Fibroblast of lung (primary cell): ENCODE measurements around the gene CAPZA3. TPM values are rescaled to one million over a fixed set of nuclear protein-coding genes. Genes with fewer than 3 reads are reported as not detected.

Source experiments
- DNase-seq, 2 donors: peaks; one replicate each; pipeline versions ENCODE4 v3.0.0 to v3.0.0-alpha.2; 2010; ENCODE audit warnings: low read depth in 2 of 2
- H2AFZ ChIP-seq: 2 replicates; pipeline ENCODE4 v1.5.1; 2012; ENCODE audit warnings: low read length, control low read depth, inconsistent platforms
- H3K27ac ChIP-seq: 2 replicates; pipeline ENCODE4 v1.5.1; 2011; ENCODE audit warnings: low read length, control low read depth; ENCODE audit not compliant: insufficient read depth
- H3K27me3 ChIP-seq: 2 replicates; pipeline ENCODE4 v1.5.1; 2011; ENCODE audit warnings: mild to moderate bottlenecking, low read length; ENCODE audit not compliant: control insufficient read depth, insufficient read depth
- H3K36me3 ChIP-seq: 2 replicates; pipeline ENCODE4 v1.5.1; 2011; ENCODE audit warnings: low read length; ENCODE audit not compliant: control insufficient read depth, insufficient read depth
- H3K4me1 ChIP-seq: 2 replicates; pipeline ENCODE4 v1.5.1; 2011; ENCODE audit warnings: low read length; ENCODE audit not compliant: control insufficient read depth, insufficient read depth; ENCODE audit errors: extremely low read depth
- H3K4me2 ChIP-seq: 2 replicates; pipeline ENCODE4 v1.5.1; 2011; ENCODE audit warnings: low read length, control low read depth; ENCODE audit not compliant: insufficient read depth; ENCODE audit errors: extremely low read depth
- H3K4me3 ChIP-seq, 4 experiments: fragments of 200-600 bp in 1 of 4; sonication (generic) in 1 of 4; replicated peaks in 1 of 4; 2 replicates each; pipeline ENCODE4 v1.5.1; 2011 to 2016; ENCODE audit warnings: low read length in 4 of 4, low read depth in 3 of 4, mild to moderate bottlenecking in 3 of 4, control low read depth in 2 of 4, inconsistent platforms in 1 of 4, mixed read lengths in 1 of 4; ENCODE audit not compliant: insufficient read depth in 1 of 4; ENCODE audit errors: control extremely low read depth in 1 of 4
- H3K79me2 ChIP-seq: 2 replicates; pipeline ENCODE4 v1.5.1; 2012; ENCODE audit warnings: mild to moderate bottlenecking, low read length, inconsistent platforms; ENCODE audit not compliant: control insufficient read depth, insufficient read depth
- H3K9ac ChIP-seq: 2 replicates; pipeline ENCODE4 v1.5.1; 2011; ENCODE audit warnings: mild to moderate bottlenecking, low read length, control low read depth; ENCODE audit not compliant: insufficient read depth
- H3K9me3 ChIP-seq: 2 replicates; pipeline ENCODE4 v1.5.1; 2012; ENCODE audit warnings: low read depth, low read length; ENCODE audit not compliant: control insufficient read depth, insufficient read depth
- H4K20me1 ChIP-seq: 2 replicates; pipeline ENCODE4 v1.5.1; 2011; ENCODE audit warnings: low read length; ENCODE audit not compliant: control insufficient read depth, insufficient read depth; ENCODE audit errors: extremely low read depth
- CTCF ChIP-seq, 2 donors: IDR thresholded peaks in 1 of 2; conservative IDR thresholded peaks in 1 of 2; 1 replicate in 1 of 2; 2 replicates in 1 of 2; pipeline ENCODE4 v1.5.1; 2011 to 2012; ENCODE audit warnings: low read length in 2 of 2, control low read depth in 1 of 2, inconsistent platforms in 1 of 2, low read depth in 1 of 2, mild to moderate bottlenecking in 1 of 2
- EZH2 ChIP-seq: IDR thresholded peaks from 2 replicates; pipeline ENCODE4 v1.5.1; 2012; ENCODE audit warnings: low read length, control low read depth, mild to moderate bottlenecking; ENCODE audit errors: missing control alignments
- polyA plus RNA-seq, 2 donors: library from polyadenylated mRNA; depleted of rRNA in 1 of 2; stranded (reverse) in 1 of 2; unstranded in 1 of 2; fragments of >200 nt; gene quantifications; 2 replicates each; pipeline ENCODE4 v1.2.1, GENCODE V29; 2011 to 2012; ENCODE audit warnings: missing spikeins in 1 of 2
- total RNA-seq: library from RNA; depleted of rRNA; stranded (reverse); fragments of >200 nt; gene quantifications from 2 replicates; pipeline ENCODE4 v1.2.1, GENCODE V29; 2014

The CAPZA3 gene
- total and polyA plus RNA-seq, 2 donors (not counting 1 experiment from before 2014, with no cell fraction given) = not detected

GRCh38 chr12:18747895-18748294, 10.0 kb downstream of the CAPZA3 start:
- Histone ChIP-seq H2AFZ (no peak overlapping the region), H3K36me3 (no peaks in the 10 kb centered on the region), H3K27me3 (no peaks in the 10 kb centered on the region), H3K79me2 (no peaks in the 10 kb centered on the region), H4K20me1 (no peaks in the 10 kb centered on the region), H3K4me2 (peak overlapping the region; percentile 34), H3K4me1 (peaks cover 4% of the 10 kb centered on the region), H3K27ac (peak overlapping the region; percentile 18), H3K4me3 (no peak overlapping the region), H3K9me3 (no peaks in the 10 kb centered on the region), H3K9ac (no peak overlapping the region)
- TF ChIP-seq EZH2 (no peak), CTCF (conservative IDR thresholded peaks at IDR 0.05 in 1 of 2, IDR thresholded peaks at IDR 0.05 in 1 of 2; ENCODE audit: low read depth in 1 of 2, low read length in 2 of 2) (no peak)
- DNase-seq = peak; percentile 83 to 99

- no peak overlapping the region for H3K9ac ChIP-seq
- H3K79me2 ChIP-seq = no peaks in the 10 kb centered on the region
- H2AFZ ChIP-seq = no peak overlapping the region
- H3K4me2 ChIP-seq = no peak overlapping the region
- no peaks in the 10 kb centered on the region for H4K20me1 ChIP-seq
- no peaks in the 10 kb centered on the region for H3K36me3 ChIP-seq
- no peaks in the 10 kb centered on the region for H3K9me3 ChIP-seq
- H3K4me1 ChIP-seq = peaks cover 9% of the 10 kb centered on the region
- H3K27ac ChIP-seq = no peak overlapping the region
- peak in 1 of 2 donors; percentile 11 for DNase-seq
- TF ChIP-seq EZH2 (no peak), CTCF (conservative IDR thresholded peaks at IDR 0.05 in 1 of 2, IDR thresholded peaks at IDR 0.05 in 1 of 2; ENCODE audit: low read depth in 1 of 2, low read length in 2 of 2) (no peak)
- H3K27me3 ChIP-seq = no peaks in the 10 kb centered on the region
- no peak overlapping the region for H3K4me3 ChIP-seq
Observed at GRCh38 chr12:18749386-18749957, 11.6 kb downstream of the CAPZA3 start.

GRCh38 chr12:18750085-18750484, 12.2 kb downstream of the CAPZA3 start:
- Histone ChIP-seq H3K27ac (no peak overlapping the region), H3K4me2 (no peak overlapping the region), H3K9me3 (no peaks in the 10 kb centered on the region), H2AFZ (no peak overlapping the region), H4K20me1 (no peaks in the 10 kb centered on the region), H3K27me3 (no peaks in the 10 kb centered on the region), H3K4me3 (no peak overlapping the region), H3K9ac (no peak overlapping the region), H3K4me1 (peaks cover 9% of the 10 kb centered on the region), H3K79me2 (no peaks in the 10 kb centered on the region), H3K36me3 (no peaks in the 10 kb centered on the region)
- DNase-seq = peak; percentile 23 to 48
- TF ChIP-seq CTCF (conservative IDR thresholded peaks at IDR 0.05 in 1 of 2, IDR thresholded peaks at IDR 0.05 in 1 of 2; ENCODE audit: low read depth in 1 of 2, low read length in 2 of 2) (no peak), EZH2 (no peak)
